Measurements from ENCODE around the gene BNIP1.

BNIP1 gene

DNA sequence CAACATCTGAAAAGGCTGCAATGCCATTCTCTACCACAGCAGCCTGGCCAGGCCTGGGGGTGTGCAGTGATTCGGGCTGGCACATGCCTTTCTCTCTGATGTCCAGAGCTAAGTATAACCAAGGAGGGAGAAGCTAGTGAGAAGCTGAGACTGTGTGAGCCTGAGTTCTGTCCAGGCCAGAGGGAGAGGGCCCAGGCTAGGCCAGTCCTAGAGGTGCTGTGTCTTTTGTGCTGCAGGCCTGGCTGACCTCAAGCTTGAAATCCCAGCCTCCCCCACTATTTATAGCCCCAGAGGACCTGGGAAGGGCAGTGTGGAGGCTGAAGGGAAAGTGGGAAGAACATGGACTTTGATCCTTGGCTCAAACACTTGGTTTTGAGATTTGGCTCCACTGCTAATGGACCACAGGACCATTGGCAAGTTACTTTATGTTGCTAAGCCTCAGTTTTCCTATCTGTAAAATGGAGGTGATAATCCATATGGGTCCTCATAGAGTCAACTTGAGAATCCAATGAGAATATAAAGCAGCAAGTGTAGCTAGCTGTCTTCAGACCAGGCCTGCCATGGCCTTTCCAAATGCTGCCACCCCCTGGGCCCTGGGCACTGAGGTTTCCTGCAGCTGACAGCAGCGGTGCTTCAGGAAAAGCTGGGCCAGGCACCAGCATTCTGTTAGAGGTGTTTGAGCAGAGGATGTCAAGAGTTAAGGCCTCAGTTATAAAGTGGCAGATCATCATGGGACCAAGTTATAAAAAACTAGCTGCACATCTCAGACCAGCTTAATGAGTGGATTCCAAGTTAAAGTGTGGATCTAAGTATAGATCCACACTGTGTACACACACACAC is 21.1 kb downstream of the BNIP1 start:
- no peak for DNase-seq (ENCODE audit: low read depth)

GRCh38 chr5:173172166-173172565 is 27.8 kb downstream of the BNIP1 start:
- DNase-seq (ENCODE audit: low read depth), result no peak

- no peak for DNase-seq (ENCODE audit: low read depth)
Observed at GRCh38 chr5:173175523-173175922, 31.2 kb downstream of the BNIP1 start.

DNA sequence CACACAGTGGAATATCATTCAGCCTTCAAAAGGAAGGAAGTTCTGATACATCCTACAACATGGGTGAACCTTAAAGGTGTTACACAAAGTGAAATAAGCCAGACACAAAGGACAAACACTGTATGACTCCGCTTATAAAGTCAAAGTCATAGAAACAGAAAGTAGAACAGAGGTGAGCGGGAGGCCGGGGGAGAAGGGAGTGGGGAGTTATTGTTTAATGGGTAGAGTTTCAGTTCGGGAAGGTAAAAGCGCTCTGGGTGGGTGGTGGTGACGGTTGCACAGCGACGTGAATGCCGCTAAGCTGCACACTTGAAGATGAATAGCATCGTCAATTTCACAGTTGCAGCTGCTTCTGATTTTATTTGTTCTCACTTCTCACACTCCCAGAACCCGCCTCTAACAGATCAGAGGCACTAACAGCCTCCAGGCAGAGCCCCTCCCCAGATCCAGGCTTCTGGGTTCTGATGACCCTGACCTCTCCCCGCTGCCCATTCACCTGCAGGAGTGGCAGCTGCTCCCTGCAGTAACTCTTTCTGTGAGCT is 34.1 kb downstream of the BNIP1 start:
- no peak for DNase-seq (ENCODE audit: low read depth)

- no peak for DNase-seq (ENCODE audit: low read depth)
Observed at GRCh38 chr5:173180331-173180730, 36.0 kb downstream of the BNIP1 start.

DNA sequence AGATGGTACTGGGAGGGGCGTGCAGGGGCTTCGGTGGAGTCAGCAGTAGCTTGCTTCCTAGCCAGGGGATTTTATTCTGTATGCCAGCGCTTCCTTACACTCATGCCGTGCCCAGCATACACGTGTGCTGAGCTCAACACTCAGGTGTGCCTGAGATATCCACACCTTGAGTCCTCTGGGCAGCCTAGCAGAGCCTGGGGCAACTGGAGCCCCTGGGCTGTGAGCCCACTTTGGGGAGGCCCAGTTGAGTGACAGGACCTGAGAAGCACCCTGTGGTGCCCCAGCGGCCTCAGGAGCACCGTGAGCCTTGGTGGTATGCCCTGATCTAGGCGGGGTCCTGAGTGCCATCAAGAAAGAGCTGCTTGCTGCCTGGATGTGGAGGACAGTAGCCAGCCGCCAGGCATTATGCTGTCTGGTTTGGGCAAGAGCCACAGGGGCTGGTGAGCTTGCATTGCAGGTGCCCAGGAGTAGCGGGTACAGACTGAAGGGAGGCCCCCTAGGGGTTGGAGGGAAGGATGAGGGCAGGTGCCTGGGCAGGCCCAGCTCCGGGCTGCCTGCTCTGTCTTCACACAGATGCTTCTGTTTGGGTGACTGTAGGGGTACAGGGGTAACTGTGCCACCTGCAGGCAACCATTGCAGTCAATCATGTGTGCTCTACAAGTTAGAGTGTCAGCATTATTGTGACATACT is 42.9 kb downstream of the BNIP1 start:
- no peak for DNase-seq (ENCODE audit: low read depth)

DNA sequence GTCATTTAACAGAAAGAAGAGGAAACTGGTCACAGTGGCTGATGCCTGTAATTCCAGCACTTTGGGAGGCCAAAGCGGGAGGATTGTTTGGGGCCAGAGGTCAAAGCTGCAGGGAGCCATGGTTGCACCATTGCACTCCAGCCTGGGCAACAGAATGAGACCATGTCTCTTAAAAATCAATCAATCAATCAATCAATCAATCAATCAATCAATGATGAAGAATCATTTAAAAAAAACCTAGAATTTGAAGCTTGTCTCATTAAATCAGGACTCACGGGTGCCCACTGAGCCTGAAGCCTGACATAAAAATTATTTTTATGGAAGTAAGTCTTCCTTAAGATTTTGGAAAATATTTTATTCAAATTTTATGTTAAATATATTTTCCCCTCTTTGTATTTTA is 43.9 kb downstream of the BNIP1 start:
- no peak for DNase-seq (ENCODE audit: low read depth)

DNA sequence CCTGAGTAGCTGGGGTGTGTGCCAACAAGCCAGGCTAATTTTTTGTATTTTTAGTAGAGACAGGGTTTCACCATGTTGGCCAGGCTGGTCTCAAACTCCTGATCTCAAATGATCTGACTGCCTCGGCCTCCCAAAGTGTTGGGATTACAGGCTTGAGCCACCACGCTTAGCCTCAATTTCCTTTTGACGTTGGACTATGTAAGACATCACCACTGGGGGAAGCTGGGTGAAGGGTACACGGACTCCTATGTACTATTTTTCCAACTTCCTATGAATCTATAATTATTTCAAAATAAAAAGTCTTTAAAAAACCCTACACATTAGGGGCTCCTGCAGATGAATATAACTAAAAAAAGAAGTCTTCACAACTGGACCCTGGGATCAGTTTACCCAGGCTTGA is 46.7 kb downstream of the BNIP1 start:
- no peak for DNase-seq (ENCODE audit: low read depth)

- no peak for DNase-seq (ENCODE audit: low read depth)
Observed at GRCh38 chr5:173191561-173191960, 47.2 kb downstream of the BNIP1 start.

DNA sequence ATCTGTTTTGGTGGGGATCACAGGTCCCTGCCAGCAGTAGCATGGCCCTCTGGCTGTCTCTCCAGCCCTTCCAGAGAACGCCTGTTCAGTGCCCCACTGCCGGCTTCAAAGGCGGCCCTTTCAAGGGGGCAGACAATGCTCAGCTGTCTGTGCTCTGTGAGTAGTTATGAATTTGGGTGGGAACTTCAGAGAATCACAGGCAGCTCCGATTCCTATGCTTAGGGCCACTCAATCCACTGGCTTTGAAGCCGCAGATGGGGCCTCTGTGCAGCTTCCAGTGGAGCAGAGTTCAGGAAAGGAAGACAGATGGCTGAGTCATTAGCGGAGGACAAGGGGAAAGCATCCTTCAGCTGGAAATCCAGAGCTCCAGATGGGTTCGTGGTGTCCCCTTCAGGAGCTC is 48.2 kb downstream of the BNIP1 start:
- DNase-seq (ENCODE audit: low read depth), result no peak

DNA sequence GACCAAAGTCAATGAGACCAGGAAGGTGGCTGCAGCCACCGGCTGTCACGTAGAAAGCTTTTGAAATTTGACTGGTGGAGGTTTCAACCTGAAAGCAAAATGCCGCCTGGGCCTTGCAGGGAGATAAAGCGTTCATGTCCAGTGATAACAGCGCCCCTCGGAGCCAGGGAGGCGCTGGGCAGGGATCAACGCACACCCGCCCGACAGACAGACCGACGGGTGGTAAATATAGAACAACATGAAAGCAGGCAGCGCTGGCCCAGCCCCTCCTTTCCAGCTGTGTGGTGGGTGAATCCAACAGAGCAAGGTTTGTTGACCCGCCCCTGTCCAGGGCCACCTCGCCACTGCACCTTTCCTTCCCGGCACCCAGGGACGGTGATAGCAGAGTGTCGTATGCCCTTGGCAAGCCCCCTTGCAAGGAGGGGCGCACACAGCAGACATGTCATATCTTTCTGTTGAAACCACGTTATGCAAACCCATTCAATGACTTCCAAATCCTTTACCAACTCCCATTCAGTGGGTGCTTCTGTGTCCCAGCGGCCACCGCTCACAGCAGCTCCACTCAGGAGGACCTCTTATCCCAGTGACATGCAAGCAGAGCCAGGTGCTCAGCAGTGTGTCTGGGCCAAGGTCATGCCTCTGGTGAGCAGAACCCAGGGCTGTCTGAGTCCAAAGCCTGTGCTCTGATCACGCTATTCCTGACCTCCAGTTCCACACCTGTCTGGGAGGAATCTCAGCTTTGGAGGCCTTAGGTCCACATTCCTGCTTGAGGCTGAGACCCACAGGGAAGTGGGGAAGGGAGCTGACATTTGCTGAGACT is 52.0 kb downstream of the BNIP1 start:
- DNase-seq (ENCODE audit: low read depth), result no peak

- no peak for DNase-seq (ENCODE audit: low read depth)
Observed at GRCh38 chr5:173197375-173197891, 53.1 kb downstream of the BNIP1 start.

DNA sequence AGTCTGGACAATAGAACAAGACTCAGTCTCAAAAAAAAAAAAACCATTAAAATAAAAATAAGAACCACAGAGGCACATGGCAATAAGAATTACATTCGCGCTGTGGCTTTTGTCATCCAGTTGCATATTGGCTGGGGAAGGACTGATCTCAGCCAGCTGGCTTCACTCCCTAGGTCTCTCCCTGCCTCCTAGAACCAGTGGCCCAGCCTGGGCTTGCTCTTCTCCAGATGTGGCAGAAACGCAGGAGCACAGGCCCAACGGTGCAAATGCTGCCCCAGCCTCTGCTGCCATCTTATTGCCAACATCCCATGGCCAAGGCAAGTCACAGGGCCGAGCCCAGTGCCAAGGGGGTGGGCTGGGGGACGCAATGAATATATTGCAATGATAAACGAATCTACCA is 53.7 kb downstream of the BNIP1 start:
- no peak for DNase-seq (ENCODE audit: low read depth)

DNA sequence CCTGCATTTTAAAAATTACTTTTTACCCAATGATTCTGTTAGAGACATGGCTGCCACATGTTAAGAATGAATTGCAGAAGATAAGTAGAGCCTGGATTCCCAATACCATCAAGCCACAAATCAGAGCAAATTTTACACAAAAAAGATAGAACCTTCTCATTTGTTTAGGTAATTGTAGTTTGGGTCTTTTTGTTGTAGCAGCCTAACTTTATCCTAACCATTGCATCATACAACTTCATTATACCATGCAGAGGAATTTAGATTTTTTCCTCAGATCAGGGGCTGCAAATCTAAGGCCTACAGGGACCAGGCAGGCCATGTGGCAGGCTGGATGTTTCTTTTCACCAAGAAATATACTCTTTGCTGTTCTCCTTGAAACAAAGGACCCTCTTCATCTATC is 56.0 kb downstream of the BNIP1 start:
- DNase-seq (ENCODE audit: low read depth), result no peak

DNA sequence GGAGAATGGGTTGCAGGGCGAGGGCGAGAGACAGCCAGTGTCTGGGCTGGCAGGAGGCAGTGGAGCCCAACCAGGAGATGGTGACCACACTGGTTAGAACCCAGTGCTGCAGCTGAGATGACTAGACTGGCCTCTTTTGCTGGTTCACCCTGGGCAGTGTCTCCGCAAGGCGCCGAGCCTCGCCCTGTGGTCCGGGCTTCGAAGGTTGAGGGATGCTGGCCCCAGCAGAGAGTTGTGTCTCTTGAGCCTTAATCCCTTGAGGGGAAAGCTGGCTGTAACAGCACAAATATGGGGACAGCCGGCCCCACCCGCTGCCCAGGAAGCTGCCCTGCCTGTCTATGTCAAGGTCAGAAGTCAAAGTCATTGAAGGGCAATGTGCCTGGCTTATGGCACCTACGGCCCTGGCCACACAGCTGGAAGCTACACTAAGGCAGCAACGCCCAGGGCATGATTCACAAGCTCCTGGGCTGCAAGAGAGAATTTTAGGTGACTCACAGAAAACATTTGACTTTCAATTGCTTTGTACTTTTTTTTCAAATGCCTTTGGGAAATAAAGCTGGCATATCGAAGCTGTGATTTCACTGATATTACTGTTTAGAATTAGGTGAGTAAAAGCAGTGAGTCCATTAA is 57.4 kb downstream of the BNIP1 start:
- no peak for DNase-seq (ENCODE audit: low read depth)

GRCh38 chr5:173202266-173202875 is 58.0 kb downstream of the BNIP1 start:
- no peak for DNase-seq (ENCODE audit: low read depth)

DNA sequence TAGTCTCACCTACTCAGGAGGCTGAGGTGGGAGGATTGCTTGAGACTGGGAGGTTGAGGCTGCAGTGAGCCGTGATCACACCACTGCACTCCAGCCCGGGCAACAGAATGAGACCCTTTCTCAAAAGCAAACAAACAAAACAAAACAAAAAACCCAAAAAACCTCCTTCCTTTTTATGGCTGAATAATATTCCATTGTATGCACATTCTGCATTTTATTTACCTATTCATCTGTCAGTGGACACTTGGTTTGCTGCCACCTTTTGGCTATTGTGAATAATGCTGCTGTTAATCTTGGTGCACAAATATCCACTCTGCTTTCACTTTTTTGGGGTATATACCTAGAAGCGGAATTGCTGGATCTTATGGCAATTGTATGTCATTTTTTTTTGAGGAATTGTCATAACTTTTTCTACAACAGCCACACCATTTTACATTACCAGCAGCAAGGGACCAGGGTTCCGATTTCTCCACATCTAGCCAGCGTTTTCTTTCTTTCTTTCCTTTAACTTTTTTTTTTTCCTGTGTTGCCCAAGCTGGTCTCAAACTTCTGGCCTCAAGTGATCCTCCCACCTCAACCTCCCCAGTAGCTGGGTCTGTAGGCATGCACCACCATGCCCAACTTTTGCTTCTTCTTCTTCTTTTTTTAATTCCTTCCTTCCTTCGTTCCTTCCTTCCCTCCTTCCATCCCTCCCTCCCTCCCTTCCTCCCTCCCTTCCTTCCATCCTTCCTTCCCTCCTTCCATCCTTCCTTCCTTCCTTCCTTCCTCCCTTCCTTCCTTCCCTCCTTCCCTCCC is 60.1 kb downstream of the BNIP1 start:
- no peak for DNase-seq (ENCODE audit: low read depth)

DNA sequence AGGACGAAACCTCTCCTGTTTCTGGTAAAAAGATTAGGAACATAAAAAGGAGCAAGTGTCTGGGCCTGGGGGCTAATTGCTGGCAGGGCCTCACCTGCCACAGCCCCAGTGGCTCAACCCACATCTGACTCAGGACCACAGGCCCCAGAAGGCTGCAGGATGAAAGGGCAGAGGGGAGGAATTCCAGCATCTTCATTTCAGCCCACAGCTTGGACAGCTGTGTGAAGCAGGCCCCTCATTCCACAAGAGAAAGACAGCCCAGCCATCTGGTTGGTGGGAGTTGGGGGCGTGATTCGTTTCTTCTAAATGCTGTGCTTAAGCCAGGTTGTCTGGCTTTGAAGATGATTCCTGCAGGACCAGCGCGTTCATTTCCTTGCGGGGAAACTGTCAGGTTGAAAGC is 61.6 kb downstream of the BNIP1 start:
- DNase-seq (ENCODE audit: low read depth), result no peak

DNA sequence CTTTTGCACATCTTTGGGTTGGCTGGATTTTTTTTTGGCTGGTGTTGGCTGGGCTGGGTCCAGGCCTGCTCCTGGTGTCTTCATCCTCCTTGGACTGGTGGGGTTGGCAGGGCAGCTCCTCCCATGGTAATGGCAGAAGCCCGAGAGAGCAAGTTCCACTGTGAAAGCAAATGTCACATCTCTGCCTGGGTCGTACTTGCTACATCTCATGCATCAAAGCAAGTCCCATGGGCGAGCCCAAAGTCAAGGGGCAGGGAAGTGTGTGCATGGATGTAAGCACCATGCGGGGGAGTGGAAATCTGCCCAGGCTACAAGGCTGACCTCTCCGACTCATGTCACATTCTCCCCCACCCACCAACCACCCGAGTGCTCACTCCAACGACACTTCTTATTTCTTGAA is 64.0 kb downstream of the BNIP1 start:
- DNase-seq (ENCODE audit: low read depth), result no peak

DNA sequence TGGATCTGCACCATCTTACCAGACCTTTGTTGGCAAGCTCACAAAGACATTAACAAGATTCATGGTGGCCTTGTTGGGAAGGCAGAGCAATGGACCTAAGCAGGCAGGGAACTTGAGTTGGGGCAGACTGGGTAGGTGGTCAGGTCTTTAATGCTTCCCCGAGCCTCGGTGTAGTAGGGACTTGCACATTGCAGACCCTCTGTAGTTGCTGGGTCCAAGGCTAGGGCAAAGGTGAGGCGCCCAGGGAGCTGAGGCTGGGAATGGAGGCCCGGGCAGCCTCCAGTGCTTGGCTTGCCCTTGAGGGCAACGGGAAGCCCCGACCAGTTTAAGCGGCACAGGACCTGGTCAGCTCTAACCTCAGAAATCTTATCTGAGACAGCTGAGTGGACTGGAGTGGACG is 66.5 kb downstream of the BNIP1 start:
- DNase-seq (ENCODE audit: low read depth), result no peak

GRCh38 chr5:173211284-173211683 is 67.0 kb downstream of the BNIP1 start:
- no peak for DNase-seq (ENCODE audit: low read depth)

Data from T-helper 22 cell (primary cell).